GM21619 (cell line): ENCODE data around the gene BLOC1S4.
"Not testable (repeated sequence)": the region's sequence is repeated elsewhere in the genome, so short reads cannot be mapped to it uniquely, and the experiment has no call there.

Experiments used
- ATAC-seq: cut with Tn5 transposase; IDR thresholded peaks from one replicate; pipeline ENCODE4 v1.9.1; 2021; ENCODE audit not compliant: unreplicated experiment

The BLOC1S4 gene

DNA sequence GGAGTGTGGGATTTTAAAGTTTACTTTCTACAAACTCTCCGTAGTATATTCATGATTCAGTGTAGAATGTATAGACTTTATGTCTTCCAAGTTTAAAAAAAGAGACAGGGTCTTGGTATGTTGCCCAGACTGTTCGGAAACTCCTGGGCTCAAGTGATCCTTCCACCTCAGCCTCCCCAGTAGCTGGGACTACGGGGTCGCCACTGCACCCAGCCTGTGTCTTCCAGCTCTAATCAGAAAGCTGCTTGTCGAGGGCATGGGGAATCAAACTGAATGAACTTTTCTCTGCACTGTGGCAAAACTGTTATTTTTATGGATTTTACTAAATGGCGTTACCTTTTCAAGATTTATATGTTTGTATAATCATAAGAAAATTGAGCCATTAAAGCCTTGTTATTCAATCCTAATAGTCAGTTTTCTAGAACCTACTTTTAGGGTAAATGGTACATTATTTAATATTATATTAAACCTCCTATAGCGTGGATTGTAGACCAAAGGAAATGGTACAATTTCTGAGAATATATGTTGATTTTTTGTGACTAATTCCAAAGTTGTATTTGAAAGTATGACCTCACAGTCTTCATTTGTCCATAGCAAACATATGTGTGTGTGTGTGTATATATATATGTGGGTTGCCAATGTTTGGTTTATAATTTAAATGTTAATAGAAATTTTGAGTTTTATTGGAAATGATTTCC, 1.1 kb downstream of the BLOC1S4 start:
- ATAC-seq: no peak

DNA sequence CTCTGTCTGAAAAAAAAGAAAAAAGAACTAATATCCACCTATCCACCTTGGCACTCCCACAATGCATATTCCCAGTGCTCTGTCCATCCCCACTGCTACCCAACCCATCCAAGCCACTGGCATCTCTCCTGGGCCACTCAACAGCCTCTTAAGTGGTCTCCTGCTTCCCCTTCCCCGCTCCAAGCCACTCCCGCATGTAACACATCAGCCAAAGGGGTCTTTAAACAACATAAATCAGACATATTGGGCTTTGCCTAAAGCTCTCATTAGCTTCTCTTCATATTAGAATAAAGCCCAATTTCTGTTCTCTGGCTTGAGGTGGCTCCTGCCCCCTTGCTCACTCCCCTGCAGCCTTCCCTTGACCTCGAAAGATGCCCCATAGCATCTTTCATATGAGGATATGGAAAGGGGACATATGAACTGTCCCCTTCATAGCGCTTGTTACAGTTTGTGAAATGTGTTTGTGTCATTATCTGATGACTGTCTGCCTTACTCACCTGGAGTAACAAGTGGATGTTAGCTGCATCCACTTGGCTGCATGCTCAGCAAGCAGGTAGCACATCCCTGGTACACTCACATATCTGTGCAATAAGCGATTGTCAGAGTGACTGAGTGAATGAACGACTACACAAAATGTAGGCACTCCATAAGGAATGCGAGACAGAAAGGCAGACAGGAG, 3.1 kb downstream of the BLOC1S4 start:
- no peak for ATAC-seq

DNA sequence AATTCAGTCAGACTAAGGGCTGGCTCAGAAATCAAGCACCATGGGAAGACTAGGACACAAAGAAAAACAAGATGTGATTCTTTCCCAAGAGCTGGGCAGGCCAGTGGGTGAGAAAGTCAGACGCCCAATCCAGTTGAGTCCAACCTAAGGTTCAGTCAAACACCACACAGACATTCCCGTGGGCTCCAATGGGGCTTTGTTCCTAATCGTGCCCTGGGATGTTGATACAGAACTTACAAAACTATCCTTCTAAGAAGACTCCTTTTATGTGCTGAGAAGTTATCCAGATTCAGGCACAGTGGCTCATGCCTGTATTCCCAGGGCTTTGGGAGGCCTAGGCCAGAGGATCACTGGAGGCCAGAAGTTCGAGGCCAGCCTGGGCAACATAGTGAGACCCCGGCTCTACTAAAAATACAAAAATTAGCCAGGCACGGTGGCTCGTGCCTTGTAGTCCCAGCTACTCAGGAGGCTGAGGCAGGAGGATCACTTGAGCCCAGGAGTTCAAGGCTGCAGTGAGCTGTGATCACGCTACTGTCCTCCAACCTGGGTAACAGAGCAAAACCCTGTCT, 3.7 kb downstream of the BLOC1S4 start:
- ATAC-seq: no peak

- ATAC-seq: no peak
Observed at GRCh38 chr4:6720202-6720699, 4.3 kb downstream of the BLOC1S4 start.

GRCh38 chr4:6721121-6721520, 5.1 kb downstream of the BLOC1S4 start:
- ATAC-seq: no peak

DNA sequence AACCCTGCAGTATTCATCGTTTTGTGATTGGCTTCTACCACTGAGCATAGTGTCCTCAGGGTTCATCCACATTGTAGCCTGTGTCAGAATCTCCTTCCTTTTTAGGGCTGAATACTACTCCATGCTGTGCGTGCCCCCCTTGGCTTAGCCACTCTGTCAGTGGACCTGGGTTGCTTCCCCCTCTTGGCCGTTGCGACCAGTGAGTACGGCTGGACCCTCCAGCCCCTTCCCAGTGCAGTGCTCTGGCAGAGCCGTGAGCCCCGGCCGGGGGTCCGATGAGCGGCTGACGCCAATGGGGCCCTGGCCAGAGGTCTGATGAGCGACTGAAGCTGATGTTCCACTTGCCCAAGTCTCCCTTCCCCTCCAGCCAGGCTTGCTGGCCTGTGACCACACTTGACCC, 6.9 kb downstream of the BLOC1S4 start:
- no peak for ATAC-seq

GRCh38 chr4:6723851-6724250, 7.9 kb downstream of the BLOC1S4 start:
- ATAC-seq: no peak

GRCh38 chr4:6724421-6725111, 8.6 kb downstream of the BLOC1S4 start:
- ATAC-seq: no peak

- ATAC-seq: not testable (repeated sequence)
Observed at GRCh38 chr4:6725427-6725961, 9.5 kb downstream of the BLOC1S4 start.

DNA sequence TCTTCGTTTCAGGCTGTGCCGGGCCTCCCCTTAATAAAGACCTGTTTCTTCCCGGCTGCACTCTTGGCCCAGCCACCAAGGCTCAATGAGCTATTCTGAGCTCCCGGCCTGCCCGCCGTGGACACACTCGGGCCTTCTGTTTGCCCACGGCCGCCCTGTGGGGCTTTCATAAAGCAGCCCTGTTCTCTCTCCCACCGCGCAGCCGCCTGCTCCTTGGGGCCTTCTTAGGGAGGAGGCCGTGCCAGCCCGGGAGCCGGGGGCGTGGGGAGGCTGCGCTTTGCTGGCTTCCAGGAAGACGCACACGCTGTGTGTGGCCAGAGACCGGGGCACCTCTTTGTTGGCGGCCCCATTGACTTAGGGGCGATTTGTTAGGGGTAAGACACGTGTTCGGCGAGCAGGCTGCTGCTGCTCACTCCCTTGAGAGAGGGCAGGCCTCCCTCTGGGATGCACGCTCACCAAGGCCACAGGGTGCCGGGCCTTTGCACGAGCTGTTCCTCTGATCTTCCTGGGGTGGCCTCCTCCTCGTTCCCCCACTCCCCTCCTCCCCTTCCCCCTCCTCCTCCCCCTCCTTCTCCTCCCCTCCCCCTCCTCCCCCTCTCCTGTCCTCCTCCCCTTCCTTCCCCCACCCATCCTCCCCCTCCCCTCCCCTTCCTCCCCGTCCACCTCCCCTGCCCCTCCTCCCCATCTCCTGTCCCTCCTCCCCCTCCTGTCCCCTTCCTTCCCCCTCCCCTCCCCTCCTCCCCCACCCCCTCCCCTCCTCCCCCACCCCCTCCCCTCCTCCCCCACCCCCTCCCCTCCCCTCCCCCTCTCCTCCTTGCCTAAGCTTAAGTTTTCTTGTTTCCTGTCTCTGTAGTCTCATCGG, 11.3 kb downstream of the BLOC1S4 start:
- ATAC-seq: no peak

GRCh38 chr4:6727943-6728250, 11.9 kb downstream of the BLOC1S4 start:
- ATAC-seq: no peak

DNA sequence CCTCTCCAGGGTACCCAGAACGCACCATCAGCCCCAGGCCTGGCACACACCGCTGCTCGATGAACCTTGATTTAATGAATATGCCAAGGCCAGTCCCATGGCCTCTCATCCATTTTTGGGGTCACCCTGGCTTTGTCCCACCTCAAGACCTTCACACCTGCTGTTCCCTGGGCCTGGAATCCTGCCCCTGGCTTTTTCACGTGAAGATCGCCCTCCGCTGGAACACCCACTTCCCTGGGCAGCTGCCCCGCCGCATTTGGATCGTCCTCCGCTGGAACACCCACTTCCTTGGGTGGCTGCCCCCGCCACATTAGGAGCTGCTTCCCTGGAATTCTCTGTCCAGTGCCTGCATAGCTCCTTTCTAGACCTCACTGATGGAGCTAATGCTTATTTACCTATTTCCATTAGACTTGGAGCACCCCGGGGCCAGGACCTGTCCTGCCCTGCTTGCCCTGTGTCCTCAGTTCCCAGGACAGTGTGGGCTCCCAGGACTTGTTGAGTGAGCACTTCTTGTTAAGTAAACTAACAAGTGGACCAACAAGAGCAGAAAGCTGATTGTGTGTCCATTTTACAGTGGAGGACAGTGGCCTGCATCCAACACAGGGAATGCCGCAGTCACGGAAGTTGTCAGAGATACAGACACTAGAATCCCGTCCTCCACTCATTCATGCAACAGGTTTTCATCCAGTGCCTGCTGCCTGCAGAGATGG, 12.5 kb downstream of the BLOC1S4 start:
- ATAC-seq: no peak

DNA sequence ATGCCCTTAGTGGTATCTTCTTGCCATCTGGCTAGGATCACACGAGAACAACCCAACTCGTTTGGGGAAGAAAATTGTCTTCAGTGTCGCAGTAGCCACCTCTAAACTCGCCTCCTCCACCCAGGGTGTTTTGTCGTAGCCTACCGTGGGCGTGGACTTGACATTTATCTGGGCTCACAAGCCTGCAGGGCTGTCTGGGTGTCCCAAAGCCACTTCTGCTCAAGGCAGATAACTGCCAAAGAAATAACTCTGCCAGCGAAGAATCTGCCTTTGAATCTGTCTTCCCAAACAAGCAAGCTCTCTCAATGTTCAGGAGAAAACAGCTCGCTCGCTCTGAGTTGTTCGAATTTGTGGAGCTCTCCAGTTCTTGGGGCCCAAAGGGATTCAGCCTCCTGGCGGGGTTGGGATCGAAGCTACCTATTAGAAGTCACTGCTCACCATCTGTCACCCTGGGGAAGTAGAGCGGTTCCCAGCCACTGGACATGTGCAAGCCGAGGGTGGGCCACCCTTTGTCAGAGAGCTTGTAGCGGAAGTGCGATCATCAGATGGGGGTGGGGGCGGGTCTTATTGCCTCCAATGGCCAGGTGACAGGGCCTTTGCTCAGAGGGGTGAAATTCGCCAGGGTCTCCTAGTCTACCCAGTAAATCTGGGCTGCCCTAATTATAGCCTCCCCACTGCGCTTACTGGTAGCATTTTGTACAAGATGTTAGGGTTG, 14.8 kb downstream of the BLOC1S4 start:
- ATAC-seq: no peak

GRCh38 chr4:6731318-6731675, 15.3 kb downstream of the BLOC1S4 start:
- no peak for ATAC-seq

- no peak for ATAC-seq
Observed at GRCh38 chr4:6731780-6732179, 15.8 kb downstream of the BLOC1S4 start.

- no peak for ATAC-seq
Observed at GRCh38 chr4:6732441-6733357, 16.7 kb downstream of the BLOC1S4 start.

- no peak for ATAC-seq
Observed at GRCh38 chr4:6733358-6734164, 17.6 kb downstream of the BLOC1S4 start.
